PC-9 (cell line): ENCODE data around the gene FLNB. TPM values are rescaled to one million over a fixed set of nuclear protein-coding genes. Genes with fewer than 3 reads are reported as not detected.

Experiments
- BruUV-seq: library from RNA; stranded (reverse); fragments of 400-500 nt; replicated peaks from 2 replicates; lab custom pipeline; 2021; lab: Mats Ljungman, UMichigan
- CTCF ChIA-PET: fragments of 300-600 bp; sonication (Branson Sonifier 250); formaldehyde crosslinking; loops from one replicate; lab custom pipeline; 2022; ENCODE audit warnings: antibody characterized with exemption; lab: Charles Lee
- POLR2A ChIA-PET: fragments of 300-600 bp; sonication (Branson Sonifier 250); formaldehyde crosslinking; loops from one replicate; lab custom pipeline; 2022; ENCODE audit warnings: antibody characterized with exemption; ENCODE audit not compliant: unreplicated experiment; lab: Charles Lee
- DNase-seq, 2 experiments: peaks; one replicate each; pipeline versions ENCODE4 v3.0.0 to v3.0.0-alpha.2; 2015 to 2022; ENCODE audit warnings: mixed read lengths in 1 of 2
- H2AFZ ChIP-seq: fragments of 200-600 bp; sonication (generic); 2 replicates; pipeline ENCODE4 v1.8.1; 2017; ENCODE audit warnings: antibody characterized with exemption
- H3F3A ChIP-seq: fragments of 200-600 bp; sonication (generic); 2 replicates; pipeline ENCODE4 v1.8.1; 2017; ENCODE audit warnings: antibody characterized with exemption, mild to moderate bottlenecking, low read depth; ENCODE audit not compliant: insufficient read depth
- H3K27ac ChIP-seq: fragments of 200-600 bp; sonication (generic); 2 replicates; pipeline ENCODE4 v1.6.1; 2016; ENCODE audit warnings: mixed run types
- H3K27me3 ChIP-seq: fragments of 200-600 bp; sonication (generic); 2 replicates; pipeline ENCODE4 v1.6.1; 2016; ENCODE audit warnings: low read depth, mixed run types; ENCODE audit not compliant: insufficient read depth
- H3K36me3 ChIP-seq: fragments of 200-600 bp; sonication (generic); 2 replicates; pipeline ENCODE4 v1.6.1; 2016; ENCODE audit warnings: low read depth, mixed run types
- H3K4me1 ChIP-seq: fragments of 200-600 bp; sonication (generic); replicated peaks from 2 replicates; pipeline ENCODE4 v1.6.1; 2016; ENCODE audit warnings: mixed run types; ENCODE audit not compliant: insufficient read depth
- H3K4me2 ChIP-seq: fragments of 200-600 bp; sonication (generic); 2 replicates; pipeline ENCODE4 v1.6.1; 2017; ENCODE audit warnings: mixed run types
- H3K4me3 ChIP-seq: fragments of 200-600 bp; sonication (generic); 2 replicates; pipeline ENCODE4 v1.6.1; 2016; ENCODE audit warnings: mixed run types
- H3K79me2 ChIP-seq: fragments of 200-600 bp; sonication (generic); 2 replicates; pipeline ENCODE4 v1.6.1; 2017; ENCODE audit warnings: low read depth, mixed run types
- H3K9me2 ChIP-seq: fragments of 200-600 bp; sonication (generic); 2 replicates; pipeline ENCODE4 v1.8.1; 2017; ENCODE audit warnings: mild to moderate bottlenecking; ENCODE audit not compliant: insufficient read depth
- H3K9me3 ChIP-seq: fragments of 200-600 bp; sonication (generic); 2 replicates; pipeline ENCODE4 v1.8.1; 2016; ENCODE audit warnings: low read depth; ENCODE audit not compliant: insufficient read depth
- H4K20me1 ChIP-seq: fragments of 200-600 bp; sonication (generic); 2 replicates; pipeline ENCODE4 v1.8.1; 2017; ENCODE audit not compliant: insufficient read depth
- CTCF ChIP-seq: fragments of 200-600 bp; sonication (generic); conservative IDR thresholded peaks from 2 replicates; pipeline ENCODE4 v1.6.1; 2017; ENCODE audit warnings: mixed run types, antibody characterized with exemption, mild to moderate bottlenecking, moderate library complexity
- EZH2 ChIP-seq: fragments of 200-600 bp; sonication (generic); IDR thresholded peaks from 2 replicates; pipeline ENCODE4 v1.8.0; 2017; ENCODE audit warnings: antibody characterized with exemption, low read depth
- intact Hi-C: fragments of 100-400 bp; cut with micrococcal nuclease; formaldehyde crosslinking; loops from one replicate; pipeline ENCODE4 v1.10.0; 2022; ENCODE audit not compliant: unreplicated experiment
- total RNA-seq: library from RNA; stranded (reverse); gene quantifications from 2 replicates; pipeline ENCODE4 v1.2.3, GENCODE V29; 2021

FLNB gene
- total RNA-seq, 1 experiment from 2014 or later, result 349 TPM

- CTCF ChIA-PET, result no interaction called here
- peaks cover 18% of the 10 kb centered on the region; the same call in 1 of the 2 replicates for H3K36me3 ChIP-seq
- no peaks in the 10 kb centered on the region for H3K79me2 ChIP-seq
Observed at GRCh38 chr3:58171126-58171525, 162.9 kb downstream of the FLNB start.

GRCh38 chr3:58173029-58173668 lies 164.9 kb downstream of the FLNB start:
- Histone ChIP-seq H3K4me2 (no peak overlapping the region), H3K9me2 (no peaks in the 10 kb centered on the region), H3K79me2 (no peaks in the 10 kb centered on the region), H3F3A (peaks cover 58% of the 10 kb centered on the region), H2AFZ (no peak overlapping the region), H3K27ac (no peak overlapping the region), H3K36me3 (peaks cover 10% of the 10 kb centered on the region; the same call in 1 of the 2 replicates), H3K4me3 (no peak overlapping the region), H3K4me1 (no peaks in the 10 kb centered on the region; the same call in 1 of the 2 replicates), H4K20me1 (no peaks in the 10 kb centered on the region), H3K9me3 (no peaks in the 10 kb centered on the region), H3K27me3 (no peaks in the 10 kb centered on the region)
- TF ChIP-seq CTCF (no peak), EZH2 (no peak)
- no TSS peak for BruUV-seq
- intact Hi-C loops, result loop anchor here (5.0 to 10.0 kb wide), 3 partner anchors 166 to 308 kb away; partner anchors contain the start of gene FLNB
- no peak for DNase-seq
- POLR2A ChIA-PET, result interaction anchor here (0.6 kb wide), 1 partner anchor 238 kb away, joined by 3 read pairs; no protein-coding TSS in a partner anchor
- CTCF ChIA-PET, result no interaction called here

More at GRCh38 chr3:58171126-58171525, 162.9 kb downstream of the FLNB start:
- Histone ChIP-seq H3K9me3 (no peaks in the 10 kb centered on the region), H3K4me1 (no peaks in the 10 kb centered on the region), H4K20me1 (no peaks in the 10 kb centered on the region), H2AFZ (no peak overlapping the region), H3K27me3 (no peaks in the 10 kb centered on the region), H3K9me2 (no peaks in the 10 kb centered on the region), H3K27ac (no peak overlapping the region), H3F3A (peaks cover 65% of the 10 kb centered on the region), H3K4me2 (no peak overlapping the region), H3K4me3 (no peak overlapping the region)
- POLR2A ChIA-PET, result no interaction called here
- TF ChIP-seq CTCF (no peak), EZH2 (no peak)
- intact Hi-C loops, result loop anchor here (5.0 to 10.0 kb wide), 3 partner anchors 164 to 306 kb away; partner anchors contain the start of gene FLNB
- BruUV-seq, result no TSS peak
- no peak for DNase-seq

GRCh38 chr3:58173669-58174398 lies 165.6 kb downstream of the FLNB start:
- ChIA-PET POLR2A (no interaction called here), CTCF (interaction anchor here (0.5 to 0.7 kb wide), 2 partner anchors 162 to 237 kb away, joined by 3 to 4 read pairs; no protein-coding TSS in a partner anchor)
- no peaks in the 10 kb centered on the region for H3K79me2 ChIP-seq
- H3K4me2 ChIP-seq, result no peak overlapping the region
- H3K4me1 ChIP-seq, result no peaks in the 10 kb centered on the region; the same call in 1 of the 2 replicates
- H2AFZ ChIP-seq, result no peak overlapping the region
- H3K9me2 ChIP-seq, result no peaks in the 10 kb centered on the region
- no peaks in the 10 kb centered on the region for H3K27me3 ChIP-seq
- H4K20me1 ChIP-seq, result no peaks in the 10 kb centered on the region
- peak in 1 of 2 experiments; percentile 55 for DNase-seq
- no peaks in the 10 kb centered on the region for H3K9me3 ChIP-seq
- no TSS peak for BruUV-seq
- intact Hi-C loops, result loop anchor here (5.0 to 10.0 kb wide), 3 partner anchors 167 to 309 kb away; partner anchors contain the start of gene FLNB
- no peak for TF ChIP-seq EZH2
- peak; percentile 50 for TF ChIP-seq CTCF
- H3K36me3 ChIP-seq, result peaks cover 5% of the 10 kb centered on the region; the same call in 1 of the 2 replicates
- H3F3A ChIP-seq, result peaks cover 55% of the 10 kb centered on the region
- H3K4me3 ChIP-seq, result no peak overlapping the region
- no peak overlapping the region for H3K27ac ChIP-seq
